Stimulated activated CD8-positive, alpha-beta memory T cell treated with anti-CD3 and anti-CD28 coated beads, Interleukin-15, amount 100 ng/mL, for 4 hours (primary cell): ENCODE results near the gene ABAT.
"Not testable (repeated sequence)": the region's sequence is repeated elsewhere in the genome, so short reads cannot be mapped to it uniquely, and the experiment has no call there.

Experiments
- DNase-seq, 2 donors: peaks; one replicate each; pipeline ENCODE4 v3.0.0-alpha.2; 2020; ENCODE audit warnings: low read depth in 2 of 2

ABAT gene

GRCh38 chr16:8785408-8785807 is 111.0 kb downstream of the ABAT start:
- DNase-seq, result no peak

DNA sequence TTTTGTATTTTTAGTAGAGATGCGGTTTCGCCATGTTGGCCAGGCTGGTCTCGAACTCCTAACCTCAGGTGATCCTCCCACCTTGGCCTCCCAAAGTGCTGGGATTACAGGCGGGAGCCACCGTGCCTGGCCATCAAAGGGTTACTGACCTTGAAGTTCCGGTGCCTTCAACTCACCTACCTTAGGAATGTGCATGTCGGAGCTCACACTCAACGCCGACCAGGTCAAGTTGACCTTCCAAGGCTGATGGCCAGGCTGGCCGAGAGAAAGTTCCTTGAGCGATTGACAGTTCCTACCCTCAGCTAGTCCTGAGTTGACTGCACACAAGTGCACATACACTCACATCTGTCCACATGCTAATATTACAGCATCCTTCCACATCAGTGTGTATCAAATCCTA is 111.9 kb downstream of the ABAT start:
- not testable (repeated sequence) for DNase-seq

DNA sequence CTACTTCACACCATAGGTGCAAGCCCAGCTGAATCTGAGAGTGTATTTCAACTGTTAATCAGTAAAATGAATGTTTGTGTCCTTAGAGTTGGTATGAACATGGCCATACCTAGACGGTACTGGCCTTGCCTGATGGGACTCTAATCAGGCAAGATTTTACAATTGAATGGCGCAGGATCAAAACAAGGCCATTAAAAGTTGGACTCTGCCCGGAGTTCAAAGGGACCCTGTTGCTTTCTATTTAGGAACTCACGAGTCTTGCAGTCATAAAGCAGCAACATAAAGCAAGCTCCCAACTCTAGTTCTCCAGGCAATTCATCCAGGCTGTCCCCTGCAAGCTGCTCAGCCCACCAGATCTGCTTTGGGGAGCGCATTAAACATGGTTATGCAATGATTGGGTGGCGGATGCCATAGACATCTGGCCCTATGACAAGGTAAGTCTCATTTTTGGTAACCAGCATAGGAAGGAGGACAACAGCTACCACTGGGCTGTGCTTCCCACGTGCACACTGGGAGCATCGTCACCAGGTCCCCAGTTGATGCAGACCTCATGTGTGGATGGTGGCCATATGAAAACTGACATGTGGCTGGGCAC is 114.3 kb downstream of the ABAT start:
- no peak for DNase-seq

- no peak for DNase-seq
Observed at GRCh38 chr16:8795091-8795490, 120.7 kb downstream of the ABAT start.

GRCh38 chr16:8795818-8796217 is 121.4 kb downstream of the ABAT start:
- no peak for DNase-seq

- DNase-seq, result no peak
Observed at GRCh38 chr16:8796469-8797363, 122.3 kb downstream of the ABAT start.

- DNase-seq, result peak; percentile 92 to 94
Observed at GRCh38 chr16:8797364-8798173, 123.2 kb downstream of the ABAT start, which contains the start of the genes PMM2 and TMEM186. Gene PMM2 (plus strand): TSS chr16:8797839. CDS start chr16:8797883, 44 bp downstream. Gene TMEM186 (minus strand): TSS chr16:8797639. CDS start chr16:8797614, 25 bp downstream.

- DNase-seq, result no peak
Observed at GRCh38 chr16:8798174-8798527, 123.7 kb downstream of the ABAT start.

DNA sequence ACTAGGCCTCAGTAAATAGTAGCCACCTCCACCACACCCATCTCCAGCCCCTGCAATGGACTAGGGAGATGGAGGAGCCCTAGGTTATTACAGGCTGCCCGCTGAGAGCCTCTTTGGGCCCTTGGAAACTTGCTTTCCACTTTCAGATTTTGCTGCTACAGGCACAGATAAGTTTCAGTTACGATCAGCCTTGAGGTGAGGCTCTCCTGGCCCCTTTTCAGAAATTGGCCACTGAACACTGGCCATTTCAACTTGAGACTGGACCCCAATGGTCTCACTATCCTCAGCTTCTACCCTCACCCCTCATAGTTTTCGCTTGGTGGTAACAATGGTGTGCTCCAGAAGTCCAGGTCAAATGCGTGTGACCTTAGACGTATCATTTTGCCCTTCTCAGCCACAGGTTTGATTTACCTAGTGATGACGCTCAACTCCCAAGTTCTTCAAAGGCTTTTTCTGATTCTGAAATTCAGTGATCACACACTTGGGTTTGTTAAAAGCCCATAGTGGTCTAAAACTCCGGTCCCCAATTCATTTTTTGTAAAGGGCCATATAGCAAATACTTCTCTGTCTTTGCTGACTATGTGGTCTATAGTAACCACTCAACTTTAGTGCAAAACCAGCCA is 124.2 kb downstream of the ABAT start:
- no peak for DNase-seq

DNA sequence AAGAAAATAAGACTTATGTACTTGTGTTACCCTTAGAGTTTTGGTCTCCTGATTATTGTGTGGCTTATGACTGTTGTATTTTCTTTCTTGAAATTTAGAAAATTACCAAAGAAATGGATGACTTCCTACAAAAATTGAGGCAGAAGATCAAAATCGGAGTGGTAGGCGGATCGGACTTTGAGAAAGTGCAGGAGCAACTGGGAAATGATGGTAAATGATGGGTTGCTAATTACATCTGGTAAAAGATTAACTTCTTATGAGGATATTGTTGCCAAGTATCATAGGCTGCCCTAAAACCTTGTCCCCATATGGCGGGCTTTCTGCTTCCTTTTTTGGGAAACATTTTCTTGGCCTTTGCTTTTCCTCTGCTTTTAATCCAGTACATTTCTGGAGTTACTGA is 127.3 kb downstream of the ABAT start:
- DNase-seq, result no peak

DNA sequence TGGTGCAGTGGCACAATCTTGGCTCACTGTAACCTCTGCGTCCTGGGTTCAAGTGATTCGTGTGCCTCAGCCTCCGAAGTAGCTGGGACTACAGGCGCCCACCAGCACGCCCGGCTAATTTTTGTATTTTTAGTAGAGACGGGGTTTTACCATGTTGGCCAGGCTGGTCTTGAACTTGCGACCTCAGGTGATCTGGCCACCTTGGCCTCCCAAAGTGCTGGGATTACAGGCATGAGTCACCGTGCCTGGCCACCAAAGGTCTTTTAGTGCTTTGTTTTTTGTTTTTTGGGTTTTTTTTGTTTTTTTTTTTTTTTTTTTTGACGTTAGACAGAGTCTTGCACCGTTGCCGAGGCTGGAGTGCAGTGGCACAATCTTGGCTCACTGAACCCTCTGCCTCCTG is 129.3 kb downstream of the ABAT start:
- not testable (repeated sequence) for DNase-seq

DNA sequence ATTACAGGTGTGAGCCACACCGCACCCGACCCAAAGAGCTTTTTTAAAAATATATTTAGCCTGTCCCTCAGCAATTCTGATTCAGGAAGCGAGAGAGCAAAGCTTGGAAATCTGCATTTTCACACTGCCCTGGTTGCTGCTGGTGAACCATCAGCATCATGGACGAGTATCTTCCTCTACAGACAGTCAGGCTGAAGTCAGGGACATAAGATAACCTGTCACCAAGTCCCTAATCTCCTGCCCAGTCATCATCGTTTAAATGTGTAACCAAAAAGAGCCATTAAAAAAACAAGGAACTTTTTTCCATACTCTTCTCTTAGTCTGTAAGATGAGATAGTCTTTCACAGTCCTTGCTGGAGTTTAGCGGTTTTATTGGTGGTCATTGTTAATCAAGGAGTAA is 129.9 kb downstream of the ABAT start:
- DNase-seq, result no peak

- DNase-seq, result no peak
Observed at GRCh38 chr16:8806272-8806983, 132.0 kb downstream of the ABAT start.

DNA sequence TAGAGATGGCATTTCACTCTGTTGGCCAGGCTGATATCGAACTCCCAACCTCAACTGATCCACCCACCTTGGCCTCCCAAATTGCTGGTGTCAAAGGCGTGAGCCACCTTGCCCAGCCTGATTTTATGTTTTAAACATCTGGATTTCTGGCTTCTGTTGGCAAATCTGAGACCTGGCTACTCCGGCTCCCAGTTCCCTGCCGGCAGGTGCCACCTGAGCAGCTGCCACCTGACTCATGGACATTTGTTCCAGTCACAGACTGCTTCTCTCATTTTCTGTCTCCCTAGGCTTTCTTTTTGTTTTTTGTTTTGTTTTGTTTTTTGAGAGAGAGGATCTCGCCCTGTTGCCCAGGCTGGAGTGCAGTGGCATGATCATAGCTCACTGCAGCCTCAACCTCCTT is 132.8 kb downstream of the ABAT start:
- no peak for DNase-seq

- DNase-seq, result no peak
Observed at GRCh38 chr16:8808009-8808408, 133.6 kb downstream of the ABAT start.

DNA sequence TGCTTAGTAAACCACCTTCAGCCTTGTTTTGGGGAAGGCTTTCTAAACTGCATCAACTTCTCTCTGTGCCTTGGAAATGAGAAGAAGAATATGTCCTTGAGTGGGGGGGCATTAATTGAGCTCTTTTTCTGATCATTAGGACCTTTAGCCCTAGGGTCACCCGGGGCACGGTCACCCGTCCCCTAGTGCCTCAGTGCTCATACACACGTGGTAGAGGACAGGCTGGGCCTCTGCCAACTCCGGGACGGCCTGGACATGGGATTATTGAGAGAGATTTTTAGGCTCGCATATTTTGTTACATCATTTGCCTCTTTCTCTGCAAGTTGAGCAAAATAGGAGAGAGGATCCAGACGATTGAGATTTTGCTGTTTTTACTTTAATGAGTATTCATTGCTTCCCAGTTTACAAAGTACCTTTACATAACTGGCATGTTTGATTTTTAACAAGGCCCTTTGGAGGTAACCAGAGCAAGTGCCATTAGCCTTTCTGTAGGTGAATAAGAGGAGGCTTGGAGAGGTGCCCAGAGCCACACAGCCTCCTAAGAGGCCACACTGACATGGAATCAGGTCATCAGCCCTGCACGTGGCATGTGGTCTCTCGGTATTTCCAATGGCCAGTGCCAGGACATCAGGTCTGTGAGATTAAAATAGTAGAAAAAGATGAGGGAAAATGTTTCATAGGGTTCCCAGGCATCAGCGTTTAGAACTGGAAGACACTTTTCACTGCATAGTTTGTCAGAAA is 134.4 kb downstream of the ABAT start:
- no peak for DNase-seq

- no peak for DNase-seq
Observed at GRCh38 chr16:8812162-8812843, 137.9 kb downstream of the ABAT start.

GRCh38 chr16:8814095-8814806 is 139.8 kb downstream of the ABAT start:
- DNase-seq, result no peak

DNA sequence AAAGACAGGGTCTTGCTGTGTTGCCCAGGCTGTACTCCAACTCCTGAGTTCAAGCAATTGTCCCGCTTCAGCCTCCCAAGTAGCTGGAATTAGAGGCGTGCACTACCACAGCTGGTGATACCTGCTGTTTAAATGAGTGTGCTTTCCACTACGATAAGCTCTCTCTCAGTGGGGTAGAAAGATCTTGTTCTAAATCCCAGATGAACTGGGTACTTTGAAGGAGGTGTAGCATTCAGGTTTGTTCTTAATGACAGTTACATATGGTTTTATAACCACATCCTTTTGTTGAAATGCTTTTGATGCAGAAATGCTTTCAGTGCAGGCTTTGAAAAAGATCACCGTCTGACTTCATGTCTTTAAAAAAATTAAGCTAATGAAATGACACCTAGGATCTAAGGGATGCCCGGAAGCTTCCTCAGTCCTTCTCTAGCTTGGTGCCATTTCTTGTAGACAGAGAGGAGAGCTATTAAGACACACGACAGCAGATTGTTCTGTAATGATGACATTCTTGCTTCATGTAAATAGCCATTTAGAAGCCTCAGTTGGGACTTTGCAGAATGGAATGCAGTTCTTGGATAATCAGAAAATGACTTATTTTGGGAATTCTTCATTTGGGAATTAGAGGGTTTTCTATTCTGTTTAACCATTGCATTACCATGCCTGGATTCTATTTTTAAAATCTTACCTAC is 142.7 kb downstream of the ABAT start:
- no peak for DNase-seq
